Hepatocyte (in vitro differentiated cells): ENCODE data around the gene RNF7.
"Not testable (repeated sequence)": the region's sequence is repeated elsewhere in the genome, so short reads cannot be mapped to it uniquely, and the experiment has no call there.

Experiments used
- EZH2 ChIP-seq: fragments of 200-600 bp; sonication (generic); IDR thresholded peaks from 2 replicates; pipeline ENCODE4 v1.6.1; 2016; ENCODE audit warnings: antibody characterized with exemption, mild to moderate bottlenecking, borderline replicate concordance
- TF ChIP-seq, protein P1 (sequence below): fragments of 200-600 bp; sonication (generic); IDR thresholded peaks from 2 replicates; pipeline ENCODE4 v1.5.1; 2016; ENCODE audit warnings: antibody characterized with exemption, mild to moderate bottlenecking; ENCODE audit not compliant: poor library complexity

DNA sequence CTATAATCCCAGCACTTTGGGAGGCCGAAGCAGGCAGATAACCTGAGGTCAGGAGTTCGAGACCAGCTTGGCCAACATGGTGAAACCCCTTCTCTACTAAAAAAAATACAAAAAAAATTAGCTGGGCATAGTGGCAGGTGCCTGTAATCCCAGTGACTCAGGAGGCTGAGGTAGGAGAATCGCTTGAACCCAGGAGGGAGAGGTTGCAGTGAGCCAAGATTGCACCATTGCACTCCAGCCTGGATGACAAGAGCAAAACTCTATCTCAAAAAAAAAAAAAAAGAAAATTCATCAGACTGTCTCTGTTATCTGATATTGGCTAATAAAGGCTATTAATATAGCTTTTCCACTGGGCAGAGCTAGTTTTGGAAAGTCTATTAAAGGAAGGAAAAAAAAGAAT, 46.6 kb upstream of the RNF7 start:
- TF ChIP-seq, protein P1, sequence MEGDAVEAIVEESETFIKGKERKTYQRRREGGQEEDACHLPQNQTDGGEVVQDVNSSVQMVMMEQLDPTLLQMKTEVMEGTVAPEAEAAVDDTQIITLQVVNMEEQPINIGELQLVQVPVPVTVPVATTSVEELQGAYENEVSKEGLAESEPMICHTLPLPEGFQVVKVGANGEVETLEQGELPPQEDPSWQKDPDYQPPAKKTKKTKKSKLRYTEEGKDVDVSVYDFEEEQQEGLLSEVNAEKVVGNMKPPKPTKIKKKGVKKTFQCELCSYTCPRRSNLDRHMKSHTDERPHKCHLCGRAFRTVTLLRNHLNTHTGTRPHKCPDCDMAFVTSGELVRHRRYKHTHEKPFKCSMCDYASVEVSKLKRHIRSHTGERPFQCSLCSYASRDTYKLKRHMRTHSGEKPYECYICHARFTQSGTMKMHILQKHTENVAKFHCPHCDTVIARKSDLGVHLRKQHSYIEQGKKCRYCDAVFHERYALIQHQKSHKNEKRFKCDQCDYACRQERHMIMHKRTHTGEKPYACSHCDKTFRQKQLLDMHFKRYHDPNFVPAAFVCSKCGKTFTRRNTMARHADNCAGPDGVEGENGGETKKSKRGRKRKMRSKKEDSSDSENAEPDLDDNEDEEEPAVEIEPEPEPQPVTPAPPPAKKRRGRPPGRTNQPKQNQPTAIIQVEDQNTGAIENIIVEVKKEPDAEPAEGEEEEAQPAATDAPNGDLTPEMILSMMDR = not testable (repeated sequence)
- TF ChIP-seq EZH2 = not testable (repeated sequence)
